Stimulated activated CD8-positive, alpha-beta memory T cell treated with anti-CD3 and anti-CD28 coated beads, Interleukin-12 subunit alpha, Interleukin-12 subunit beta, amount 100 ng/mL, for 4 hours (primary cell): ENCODE results near the gene SPDYE6.
"Not testable (repeated sequence)": the region's sequence is repeated elsewhere in the genome, so short reads cannot be mapped to it uniquely, and the experiment has no call there.

Experiments used
- DNase-seq: peaks from one replicate; pipeline ENCODE4 v3.0.0-alpha.2; 2020; ENCODE audit warnings: low read depth

The SPDYE6 gene, protein sequence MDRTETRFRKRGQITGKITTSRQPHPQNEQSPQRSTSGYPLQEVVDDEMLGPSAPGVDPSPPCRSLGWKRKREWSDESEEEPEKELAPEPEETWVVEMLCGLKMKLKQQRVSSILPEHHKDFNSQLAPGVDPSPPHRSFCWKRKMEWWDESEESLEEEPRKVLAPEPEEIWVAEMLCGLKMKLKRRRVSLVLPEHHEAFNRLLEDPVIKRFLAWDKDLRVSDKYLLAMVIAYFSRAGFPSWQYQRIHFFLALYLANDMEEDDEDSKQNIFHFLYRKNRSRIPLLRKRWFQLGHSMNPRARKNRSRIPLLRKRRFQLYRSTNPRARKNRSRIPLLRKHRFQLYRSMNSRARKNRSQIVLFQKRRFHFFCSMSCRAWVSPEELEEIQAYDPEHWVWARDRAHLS

DNA sequence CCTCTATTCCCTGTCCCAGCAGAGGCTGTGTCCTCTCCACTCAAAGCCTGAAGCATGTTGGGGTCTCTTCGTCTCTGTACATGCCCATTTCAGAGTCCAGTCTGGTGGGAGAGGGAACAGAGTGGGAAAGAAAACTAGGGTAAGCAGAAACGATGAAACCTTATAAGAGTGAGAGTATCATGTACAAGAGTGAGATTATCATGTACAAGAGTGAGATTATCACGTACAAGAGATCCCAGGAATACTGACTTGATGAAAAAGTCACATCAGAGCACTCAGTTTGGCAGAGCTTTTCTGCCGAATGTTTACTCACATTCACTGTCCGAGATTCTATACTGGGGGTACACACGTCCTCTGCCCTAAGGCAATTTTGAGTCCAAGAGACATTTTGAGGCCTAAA, at the start of gene SPDYE6:
TSS of gene SPDYE6 (minus strand) at position 101 of the 400 bp plus-strand sequence. CDS start 421 bp downstream, outside the sequence.
- DNase-seq: not testable (repeated sequence)

DNA sequence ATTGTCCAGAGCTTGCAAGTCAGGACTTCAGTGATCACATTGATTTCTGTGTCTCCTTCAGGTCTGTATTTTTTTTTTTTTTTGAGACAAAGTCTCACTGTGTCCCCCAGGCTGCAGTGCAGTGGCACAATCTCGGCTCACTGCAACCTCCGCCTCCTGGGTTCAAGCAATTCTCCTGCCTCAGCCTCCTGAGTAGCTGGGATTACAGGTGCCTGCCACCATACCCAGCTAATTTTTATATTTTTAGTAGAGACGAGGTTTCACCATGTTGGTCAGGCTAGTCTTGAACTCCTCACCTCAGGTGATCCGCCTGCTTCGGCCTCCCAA, 48.6 kb upstream of the SPDYE6 start:
- DNase-seq: not testable (repeated sequence)

DNA sequence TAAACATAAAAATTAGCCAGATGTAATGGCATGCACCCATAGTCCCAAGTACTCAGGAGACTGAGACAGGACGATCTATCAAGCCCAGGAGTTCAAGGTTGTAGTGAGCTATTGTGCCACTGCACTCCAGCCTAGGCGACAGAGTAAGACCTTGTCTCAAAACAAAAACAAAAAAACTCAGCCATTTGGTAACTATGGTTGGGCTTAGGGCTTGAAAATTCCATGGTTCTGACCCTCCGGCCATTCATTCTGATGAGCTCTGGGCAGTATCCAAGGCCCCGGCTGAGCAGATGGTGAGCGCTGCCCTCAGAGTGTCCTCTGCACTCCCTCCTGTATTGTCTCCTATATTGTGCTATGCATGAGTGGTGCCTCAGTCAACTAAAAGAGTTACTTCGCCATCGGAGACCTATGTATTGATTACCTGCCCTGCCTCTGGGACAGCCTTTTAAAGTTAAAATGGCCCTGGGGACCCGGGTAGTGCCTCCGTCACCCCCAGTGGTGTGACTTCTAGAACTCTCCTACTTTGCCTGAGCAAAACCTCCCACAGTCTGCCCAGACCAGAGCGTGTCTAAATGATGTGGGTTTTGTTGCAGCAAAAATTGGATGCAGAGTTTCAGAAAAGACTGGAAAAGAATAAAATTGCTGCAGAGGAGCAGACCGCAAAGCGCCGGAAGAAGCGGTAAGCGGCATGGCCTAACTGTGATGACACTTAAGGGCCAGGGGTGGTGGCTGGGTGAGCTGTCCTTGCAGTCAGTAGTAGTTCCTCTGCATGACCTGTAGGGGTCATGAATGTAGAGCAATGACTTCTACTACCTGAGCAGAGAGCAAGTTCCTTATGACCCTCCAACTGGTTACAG, 48.0 kb upstream of the SPDYE6 start:
- no peak for DNase-seq

DNA sequence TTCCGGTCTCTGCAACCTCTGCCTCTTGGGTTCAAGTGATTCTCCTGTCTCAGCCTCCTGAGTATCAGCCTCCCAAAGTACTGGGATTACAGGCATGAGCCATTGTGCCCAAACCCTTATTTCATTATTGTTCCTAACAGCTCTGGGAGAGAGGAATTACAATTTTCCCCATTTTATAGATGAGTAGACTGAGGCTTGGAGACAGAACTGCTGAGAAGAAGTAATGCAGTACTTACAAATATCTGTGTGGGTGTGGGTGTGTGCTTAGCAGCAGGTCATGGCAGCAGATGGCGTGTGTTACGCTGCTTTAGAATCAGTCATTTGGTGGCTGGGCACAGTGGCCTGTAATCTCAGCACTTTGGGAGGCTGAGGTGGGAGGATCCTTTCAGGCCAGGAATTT, 47.3 kb upstream of the SPDYE6 start:
- no peak for DNase-seq

DNA sequence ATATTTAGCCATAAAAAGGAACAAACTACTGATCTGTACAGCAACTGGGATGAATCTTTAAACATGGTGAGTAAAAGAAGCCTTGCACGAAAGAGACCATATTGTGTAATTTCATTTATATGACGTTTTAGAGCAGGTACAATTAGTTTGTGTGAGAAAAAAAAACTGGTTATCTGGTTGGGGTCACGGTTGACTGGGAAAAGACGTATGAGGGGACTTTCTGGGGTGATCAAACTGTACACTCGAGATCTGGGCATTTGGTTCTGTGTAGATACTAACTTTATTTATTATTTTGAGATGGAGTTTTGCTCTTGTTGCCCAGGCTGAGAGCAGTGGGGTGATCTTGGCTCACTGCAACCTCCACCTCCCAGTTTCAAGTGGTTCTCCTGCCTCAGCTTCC, 44.1 kb upstream of the SPDYE6 start:
- no peak for DNase-seq

DNA sequence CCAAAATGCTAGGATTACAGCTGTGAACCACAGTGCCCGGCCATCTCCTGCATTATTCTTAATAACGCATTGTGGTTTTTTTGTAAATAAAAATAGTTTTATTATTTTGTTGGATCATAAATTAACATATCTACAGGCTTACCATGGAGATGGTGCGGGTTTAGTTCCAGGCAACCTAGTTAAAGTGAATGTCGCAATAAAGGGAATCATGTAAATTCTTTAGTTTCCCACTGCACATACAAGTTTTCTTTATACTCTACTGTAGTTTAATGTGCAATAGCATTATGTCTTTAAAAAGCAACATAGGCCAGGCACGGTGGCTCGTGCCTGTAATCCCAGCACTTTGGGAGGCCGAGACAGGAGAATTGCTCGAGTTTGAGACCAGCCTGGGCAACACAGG, 42.3 kb upstream of the SPDYE6 start:
- DNase-seq: no peak

DNA sequence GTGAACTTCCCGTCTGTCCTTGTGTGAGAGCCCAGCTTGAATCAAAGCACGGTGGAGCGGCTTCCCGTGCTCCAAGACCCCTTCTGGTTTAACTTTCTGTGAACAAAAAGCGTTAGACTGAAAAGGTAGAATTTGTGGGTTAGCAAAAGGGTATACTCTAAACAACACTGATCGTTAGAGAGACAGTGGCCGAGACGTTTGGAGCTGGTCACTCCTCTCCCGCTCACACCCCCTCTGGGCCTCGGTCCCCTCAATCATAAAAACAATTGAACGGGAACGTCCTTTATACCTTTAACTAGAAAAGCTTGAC, 40.4 kb upstream of the SPDYE6 start:
- no peak for DNase-seq

DNA sequence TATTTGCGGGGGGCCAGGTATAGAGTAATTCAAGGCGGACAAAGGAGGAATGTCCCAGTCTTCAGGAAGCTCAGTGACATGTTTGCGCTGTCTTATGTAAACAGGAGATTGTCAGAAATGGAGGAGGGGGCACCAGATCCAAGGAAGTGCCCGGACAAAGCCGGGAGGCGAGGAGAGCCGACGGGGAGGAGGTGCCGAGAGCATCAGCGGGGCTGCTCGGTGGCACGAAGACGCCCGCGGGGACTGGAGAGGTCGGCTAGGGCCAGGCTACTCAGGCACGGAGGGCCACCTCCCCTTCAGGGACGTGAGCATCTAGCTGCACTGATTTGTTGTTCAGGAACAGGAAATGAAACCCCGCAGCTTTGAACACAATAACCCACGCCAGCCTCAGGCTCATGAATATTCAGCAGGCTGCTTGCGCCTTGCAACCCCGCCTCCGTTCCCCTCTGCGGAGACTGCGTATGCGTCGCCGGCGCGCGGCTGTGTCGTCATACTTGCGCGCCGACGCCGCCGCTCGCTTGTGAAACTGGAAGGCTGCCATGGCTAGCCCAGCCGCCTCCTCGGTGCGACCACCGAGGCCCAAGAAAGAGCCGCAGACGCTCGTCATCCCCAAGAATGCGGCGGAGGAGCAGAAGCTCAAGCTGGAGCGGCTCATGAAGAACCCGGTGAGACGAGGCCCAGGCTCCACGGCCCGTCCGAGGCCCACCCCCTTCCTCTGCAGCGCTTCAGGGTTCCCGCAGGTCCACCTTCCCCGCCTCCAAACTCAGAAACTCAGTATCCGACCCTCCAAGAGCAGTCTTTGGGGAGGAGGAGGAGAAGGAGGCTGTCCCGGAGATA, 39.8 kb upstream of the SPDYE6 start, which contains the start of gene PRKRIP1:
TSS of gene PRKRIP1 (plus strand) at position 491 of the 837 bp plus-strand sequence. CDS start at position 540, 49 bp downstream.
- DNase-seq: peak; percentile 68

DNA sequence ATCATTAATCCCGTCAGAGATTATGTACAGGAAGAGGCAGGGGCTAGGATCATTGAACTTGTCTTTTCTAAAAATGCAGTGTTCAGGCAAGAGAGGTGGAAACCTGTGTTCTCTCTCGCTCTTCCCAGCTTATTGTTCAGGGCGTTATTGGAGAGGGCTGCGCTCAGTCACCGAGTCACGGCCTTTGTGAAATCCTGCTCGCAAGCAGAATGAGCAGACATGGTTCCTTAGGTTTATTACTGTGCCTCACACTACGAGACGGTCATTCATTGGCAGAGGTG, 39.3 kb upstream of the SPDYE6 start:
- DNase-seq: no peak

DNA sequence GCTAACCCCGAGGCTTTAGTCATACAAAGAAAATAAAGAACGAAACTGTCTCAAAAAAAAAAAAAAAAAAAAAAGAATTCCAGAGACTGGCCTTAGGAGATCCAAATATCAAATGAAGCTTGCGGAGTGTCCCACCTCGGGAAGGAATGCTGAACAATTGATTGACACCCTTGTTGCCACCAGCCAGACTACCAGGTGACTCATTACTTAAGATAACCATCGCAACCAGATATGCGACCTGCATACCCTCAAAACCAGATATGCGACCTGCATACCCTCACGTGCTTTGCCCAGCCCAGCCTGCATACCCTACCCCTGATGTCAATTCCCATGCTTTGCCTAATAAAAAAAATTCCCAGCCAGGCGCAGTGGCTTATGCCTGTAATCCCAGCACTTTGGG, 37.2 kb upstream of the SPDYE6 start:
- DNase-seq: no peak

DNA sequence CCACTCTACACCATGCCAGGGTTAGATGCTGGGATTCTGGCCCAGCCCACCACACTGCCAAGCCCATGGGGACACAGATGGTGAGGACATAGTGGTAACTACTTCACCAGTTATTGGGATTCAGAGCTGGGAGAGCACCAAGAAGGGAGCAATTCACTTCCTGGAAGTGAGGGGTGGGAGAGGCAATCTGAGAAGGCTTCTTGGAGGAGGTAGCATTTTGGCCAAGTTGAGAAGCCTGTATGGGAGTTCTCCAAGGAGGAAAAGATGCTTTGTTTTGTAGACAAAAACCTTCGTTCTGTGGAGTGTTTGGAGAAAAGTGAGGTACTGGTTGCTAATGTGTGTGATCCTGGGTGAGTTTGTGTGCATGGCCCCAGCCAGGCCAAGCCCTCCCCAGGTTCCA, 36.1 kb upstream of the SPDYE6 start:
- DNase-seq: no peak

DNA sequence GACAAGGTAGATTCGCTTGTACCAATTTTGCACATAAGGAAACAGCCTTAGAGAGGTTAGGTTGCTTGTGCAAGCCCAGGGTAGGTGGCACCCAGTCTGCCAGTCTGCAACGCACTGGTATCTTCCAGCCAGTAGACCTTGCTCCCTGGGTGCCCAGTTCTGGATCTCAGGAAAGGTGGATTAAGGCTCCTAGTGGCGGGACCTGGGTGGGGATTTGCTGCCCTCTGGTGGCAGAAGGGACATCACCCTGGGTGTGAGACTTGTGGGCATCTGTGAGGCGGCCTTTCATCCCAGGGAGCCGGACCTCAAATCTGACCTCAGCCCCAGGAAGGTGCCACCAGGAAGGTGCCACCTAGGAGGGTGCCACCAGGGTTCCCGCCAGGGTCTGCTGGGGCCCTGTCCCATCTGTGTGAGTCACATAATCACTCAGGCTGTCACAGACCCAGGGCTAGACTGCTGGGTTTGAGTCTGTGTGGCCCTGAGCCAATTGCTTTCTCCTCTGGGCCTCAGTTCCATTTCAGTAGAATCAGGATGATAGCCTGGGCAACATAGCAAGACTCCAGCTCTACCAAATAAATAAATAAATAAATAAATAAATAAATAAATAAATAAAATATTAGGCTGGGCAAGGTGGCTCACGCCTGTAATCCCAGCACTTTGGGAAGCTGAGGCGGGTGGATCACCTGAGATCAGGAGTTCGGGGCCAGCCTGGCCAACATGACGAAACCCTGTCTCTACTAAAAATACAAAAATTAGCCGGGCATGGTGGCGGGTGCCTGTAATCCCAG, 34.6 kb upstream of the SPDYE6 start:
- peak; percentile 39 for DNase-seq

DNA sequence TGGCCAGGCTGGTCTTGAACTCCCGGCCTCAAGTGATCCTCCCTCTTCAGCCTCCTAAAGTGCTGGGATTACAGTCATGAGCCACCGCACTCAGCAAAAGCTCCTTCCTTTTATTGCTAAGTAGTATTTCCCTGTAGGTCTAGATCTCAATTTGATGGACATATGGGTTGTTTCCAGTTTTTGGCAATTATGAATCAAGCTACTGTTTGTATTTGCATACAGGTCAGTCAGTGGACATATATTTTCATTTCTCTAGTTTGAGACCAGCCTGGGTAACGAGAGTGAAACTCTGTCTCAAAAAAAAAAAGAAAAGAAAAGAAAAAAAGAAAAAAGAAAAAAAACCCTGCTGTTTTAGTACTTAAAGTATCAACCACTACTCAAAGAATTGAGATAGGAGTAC, 33.6 kb upstream of the SPDYE6 start:
- no peak for DNase-seq

DNA sequence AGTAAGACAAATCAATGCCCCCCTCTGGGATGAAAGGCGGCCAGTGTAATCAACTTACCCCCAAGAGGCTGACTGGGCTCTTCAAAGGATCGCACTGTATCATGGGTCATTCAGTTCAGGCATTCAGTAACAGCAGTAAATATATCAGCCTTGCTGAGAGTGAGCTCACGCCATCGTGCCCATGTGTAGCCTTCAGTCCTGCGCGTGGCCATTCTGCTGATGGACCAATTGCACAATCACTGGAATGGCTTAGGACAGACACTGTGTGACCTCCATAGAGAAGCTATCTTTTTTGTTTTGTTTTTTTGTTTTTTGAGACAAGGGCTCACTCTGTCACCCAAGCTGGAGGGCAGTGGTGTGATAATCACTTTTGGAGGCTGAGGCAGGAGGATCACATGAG, 30.8 kb upstream of the SPDYE6 start:
- DNase-seq: no peak

DNA sequence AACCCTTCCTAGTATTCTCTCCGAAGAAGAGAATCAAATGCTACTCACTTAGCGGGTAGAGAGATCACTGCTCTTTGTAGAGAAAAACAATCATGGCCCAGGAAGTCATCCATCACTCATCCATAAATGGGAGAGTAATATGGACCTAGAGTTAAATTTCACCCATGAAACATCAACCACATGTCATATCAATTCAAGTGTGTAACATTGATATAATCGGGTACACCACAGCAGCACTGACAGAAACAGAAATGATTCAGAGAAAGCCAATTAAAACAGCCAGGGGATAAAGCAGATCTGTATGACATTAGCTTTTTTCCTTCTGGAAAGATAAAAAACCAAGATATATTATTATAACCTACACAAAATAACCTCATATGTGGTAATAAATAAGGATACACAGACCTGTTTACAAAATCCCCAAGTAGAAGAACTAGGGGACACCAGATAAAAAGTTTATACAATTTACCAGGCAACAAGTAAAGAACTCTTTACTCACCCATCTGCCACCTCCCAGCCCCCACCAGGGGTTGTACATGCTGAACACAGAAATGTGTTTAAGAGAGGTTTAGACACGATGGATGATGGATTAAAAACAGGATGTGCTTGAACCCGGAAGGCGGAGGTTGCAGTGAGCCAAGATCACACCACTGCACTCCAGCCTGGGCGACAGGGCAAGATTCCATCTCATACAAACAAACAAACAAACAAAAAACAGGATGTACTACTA, 25.6 kb upstream of the SPDYE6 start:
- not testable (repeated sequence) for DNase-seq

DNA sequence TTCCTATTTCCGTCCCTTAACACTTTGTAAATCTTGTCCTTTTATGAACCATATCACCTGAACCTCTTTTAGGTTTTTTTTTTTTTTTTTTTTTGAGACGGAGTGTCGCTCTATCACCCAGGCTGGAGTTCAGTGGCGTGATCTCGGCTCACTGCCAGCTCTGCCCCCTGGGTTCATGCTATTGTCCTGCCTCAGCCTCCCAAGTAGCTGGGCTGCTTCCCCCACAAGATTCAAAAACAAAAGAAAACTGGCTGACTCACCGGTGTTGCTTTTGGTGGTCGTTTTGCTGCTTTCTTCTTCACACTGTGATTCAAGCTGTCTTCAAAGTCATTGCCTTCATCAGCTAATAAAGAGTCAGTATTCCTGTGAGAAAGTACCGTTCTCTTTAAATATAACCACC, 24.6 kb upstream of the SPDYE6 start:
- not testable (repeated sequence) for DNase-seq

DNA sequence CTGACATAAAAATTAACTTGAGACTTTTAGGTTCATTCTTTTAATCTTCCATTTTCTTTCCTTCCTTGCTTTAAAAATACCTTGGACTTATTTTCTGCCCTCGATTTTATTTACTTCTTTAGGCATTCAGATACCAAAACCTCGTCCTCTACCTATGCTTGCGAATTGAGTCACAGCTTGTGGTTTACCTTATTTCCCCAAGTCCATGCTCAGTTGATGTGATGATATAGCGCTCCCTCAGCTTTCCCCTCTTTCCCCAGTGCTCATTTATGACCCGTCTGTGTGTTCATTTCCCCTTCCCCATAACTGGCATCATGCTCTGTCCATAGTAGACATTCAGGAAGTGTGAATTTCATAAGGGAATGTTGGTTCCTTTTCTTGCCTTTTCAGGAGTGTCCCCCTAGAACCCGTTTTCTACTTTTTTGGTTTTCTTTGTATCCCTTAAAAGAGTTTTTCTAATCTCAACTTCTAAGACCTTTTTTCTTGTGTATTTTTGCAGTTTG, 20.8 kb upstream of the SPDYE6 start:
- no peak for DNase-seq

DNA sequence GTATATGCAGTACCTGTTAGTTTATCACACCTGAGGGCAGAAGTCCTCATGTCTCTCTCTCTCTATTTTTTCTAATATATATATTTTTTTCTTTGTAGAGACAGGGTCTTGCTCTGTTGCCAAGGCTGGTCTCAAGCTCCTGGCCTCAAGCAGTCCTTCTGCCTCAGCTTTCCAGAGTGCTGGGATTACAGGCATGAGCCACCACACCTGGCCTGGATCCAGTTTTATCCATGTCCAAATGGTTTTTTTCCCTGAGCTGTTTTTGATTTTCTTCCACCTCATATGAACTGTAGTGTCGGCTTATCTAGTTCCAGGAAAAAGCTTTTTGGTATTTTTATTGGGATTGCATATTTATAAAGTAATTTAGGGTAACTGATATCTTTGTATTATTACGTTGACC, 16.6 kb upstream of the SPDYE6 start:
- DNase-seq: not testable (repeated sequence)

DNA sequence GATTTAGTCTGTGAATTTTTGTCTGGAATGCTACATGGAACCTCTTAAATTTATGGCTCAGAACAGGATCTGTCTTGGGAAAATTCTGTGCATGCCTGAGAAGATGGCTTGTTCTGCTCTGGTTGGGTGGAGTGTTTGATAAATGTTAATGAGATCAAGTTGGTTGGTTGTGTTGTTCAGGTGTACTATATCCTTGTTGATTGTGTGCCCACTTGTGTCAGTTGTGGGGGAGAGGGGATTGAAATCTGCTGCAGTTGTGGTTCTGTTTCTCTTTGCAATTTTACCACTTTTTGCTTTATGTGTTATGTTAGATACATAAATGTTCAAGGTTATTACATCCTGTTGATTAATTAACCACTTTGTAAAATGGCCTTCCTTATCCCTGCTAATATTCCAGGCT, 13.8 kb upstream of the SPDYE6 start:
- not testable (repeated sequence) for DNase-seq

DNA sequence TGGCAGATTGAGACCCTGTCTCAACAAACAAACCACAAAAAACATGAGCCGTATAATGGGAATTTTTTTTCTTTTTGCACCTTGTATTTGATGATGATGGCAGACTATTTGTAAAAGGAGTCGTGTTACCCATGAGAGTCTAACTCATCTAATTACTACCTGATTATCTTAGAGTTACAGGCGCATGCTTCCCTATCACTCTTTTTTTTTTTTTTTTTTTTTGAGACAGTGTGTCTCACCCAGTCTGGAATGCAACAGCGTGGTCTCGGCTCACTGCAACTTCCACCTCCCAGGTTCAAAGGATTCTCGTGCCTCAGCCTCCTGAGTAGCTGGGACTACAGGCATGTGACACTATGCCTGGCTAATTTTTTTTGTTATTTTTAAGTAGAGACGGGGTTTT, 9.1 kb upstream of the SPDYE6 start:
- DNase-seq: not testable (repeated sequence)

DNA sequence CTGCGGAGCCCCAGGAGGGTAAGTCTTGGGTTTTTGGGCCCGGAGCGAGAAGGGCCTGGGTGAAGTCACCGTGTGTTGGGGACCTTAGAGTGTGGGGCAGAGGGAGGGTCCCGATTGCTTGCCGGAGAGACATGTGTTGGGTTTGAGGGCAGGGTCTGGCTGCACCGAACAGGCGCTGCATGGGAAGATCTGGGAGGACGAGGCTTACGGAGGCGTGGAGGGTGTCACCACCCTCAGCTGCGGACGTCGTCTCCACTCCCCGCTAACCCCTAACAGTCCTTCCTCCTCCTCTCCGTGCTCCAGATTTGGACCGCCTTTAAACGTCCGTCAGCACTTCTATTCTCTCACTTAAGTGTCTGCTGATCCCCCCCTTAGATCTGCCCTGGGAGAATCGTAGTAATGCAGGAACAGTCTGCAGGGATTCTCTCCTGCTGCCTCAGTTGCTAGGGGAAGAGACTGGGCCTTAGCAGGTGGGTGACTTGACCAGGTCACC, 8.2 kb upstream of the SPDYE6 start:
- DNase-seq: peak; percentile 4
